H1 (cell line): ENCODE results near the gene GAS7. TPM values are rescaled to one million over a fixed set of nuclear protein-coding genes. Genes with fewer than 3 reads are reported as not detected.

Source experiments
- BACH1 ChIP-seq: IDR thresholded peaks from 2 replicates; pipeline ENCODE4 v1.6.1; 2012; ENCODE audit warnings: low read length, improper control_type of control experiment
- CHD1 ChIP-seq: IDR thresholded peaks from 2 replicates; pipeline ENCODE4 v1.6.1; 2012; ENCODE audit warnings: low read depth, low read length, improper control_type of control experiment
- CHD2 ChIP-seq: IDR thresholded peaks from 2 replicates; pipeline ENCODE4 v1.6.1; 2012; ENCODE audit warnings: low read length, improper control_type of control experiment
- FOSL1 ChIP-seq: IDR thresholded peaks from 2 replicates; pipeline ENCODE4 v1.6.1; 2011; ENCODE audit warnings: mild to moderate bottlenecking, low read depth, low read length, moderate library complexity; ENCODE audit not compliant: insufficient read depth
- POLR2AphosphoS5 ChIP-seq: IDR thresholded peaks from 2 replicates; pipeline ENCODE4 v1.6.1; 2011; ENCODE audit warnings: low read depth, low read length
- RBBP5 ChIP-seq: IDR thresholded peaks from 2 replicates; pipeline ENCODE4 v1.7.1; 2012; ENCODE audit warnings: low read depth, mild to moderate bottlenecking, inconsistent platforms, low read length, moderate library complexity, borderline replicate concordance
- polyA plus RNA-seq, 7 experiments: library from polyadenylated mRNA; depleted of rRNA in 3 of 7; stranded (reverse) in 5 of 7; unstranded in 2 of 7; fragments of >200 nt in 5 of 7; fragments of 200-250 nt in 2 of 7; gene quantifications; 1 replicate in 5 of 7; 2 replicates in 1 of 7; 4 replicates in 1 of 7; pipeline versions ENCODE4 v1.2.1 to v1.2.3, GENCODE V29; 2011 to 2013; ENCODE audit warnings: missing spikeins in 2 of 7, mixed read lengths in 2 of 7
- total RNA-seq: library from RNA; stranded (reverse); fragmentation: NEBNext Ultra II Directional; extraction: Animal tissue kit (Norgen Biotek cat#: 25700); gene quantifications from 2 replicates; pipeline ENCODE4 v1.2.1, GENCODE V29; 2021
- TF ChIP-seq, protein P1 (sequence below): fragments of 300-600 bp; sonication (generic); IDR thresholded peaks from 2 replicates; pipeline ENCODE4 v1.7.1; 2012; ENCODE audit warnings: low read length, moderate library complexity, mild to moderate bottlenecking, inconsistent platforms; ENCODE audit not compliant: insufficient replicate concordance
- TF ChIP-seq, protein P2 (sequence below): IDR thresholded peaks from 2 replicates; pipeline ENCODE4 v1.6.1; 2012; ENCODE audit warnings: inconsistent platforms
- TF ChIP-seq, protein P3 (sequence below): IDR thresholded peaks from 2 replicates; pipeline ENCODE4 v1.6.1; 2012; ENCODE audit warnings: low read length, inconsistent platforms

GAS7 gene
- total and polyA plus RNA-seq, 2 of the 8 experiments (the other 6 are each of a cell fraction or from before 2014, with no cell fraction given) = 5.0 to 14.5 TPM

DNA sequence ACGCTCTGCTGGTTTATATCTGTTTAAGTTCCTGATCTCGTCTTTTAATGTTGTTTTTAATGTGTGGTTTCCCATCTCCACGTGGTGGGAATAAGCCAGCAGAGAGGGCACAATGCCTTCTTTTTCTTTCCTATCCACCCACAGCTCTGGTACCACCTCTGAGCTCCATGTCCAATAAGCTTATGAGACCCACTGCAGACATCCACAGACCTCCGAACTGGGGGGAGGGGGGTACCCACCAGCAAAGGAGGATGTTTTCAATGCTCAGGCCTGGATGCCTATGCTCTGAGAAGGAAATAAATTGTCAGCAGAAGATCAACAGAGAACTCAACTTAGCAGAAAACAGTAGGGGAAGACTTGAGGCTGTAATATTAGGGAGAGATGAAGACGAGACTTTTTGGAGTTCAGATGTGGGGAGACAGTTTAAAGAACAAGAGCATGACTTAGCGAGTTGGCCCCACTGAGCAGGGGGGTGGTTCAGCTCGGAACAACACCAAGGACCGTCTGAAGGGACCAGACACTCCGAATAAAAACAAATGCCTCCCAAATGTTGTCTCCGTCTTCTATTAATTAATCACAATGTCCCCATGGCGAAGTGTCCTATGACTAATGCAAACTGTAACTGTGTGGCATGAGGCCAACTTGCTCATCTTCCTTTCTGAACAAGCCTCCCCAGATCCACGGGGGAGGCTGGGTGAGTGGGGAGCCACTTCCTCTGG lies 62.7 kb downstream of the GAS7 start (continued):
- TF ChIP-seq, protein P1, sequence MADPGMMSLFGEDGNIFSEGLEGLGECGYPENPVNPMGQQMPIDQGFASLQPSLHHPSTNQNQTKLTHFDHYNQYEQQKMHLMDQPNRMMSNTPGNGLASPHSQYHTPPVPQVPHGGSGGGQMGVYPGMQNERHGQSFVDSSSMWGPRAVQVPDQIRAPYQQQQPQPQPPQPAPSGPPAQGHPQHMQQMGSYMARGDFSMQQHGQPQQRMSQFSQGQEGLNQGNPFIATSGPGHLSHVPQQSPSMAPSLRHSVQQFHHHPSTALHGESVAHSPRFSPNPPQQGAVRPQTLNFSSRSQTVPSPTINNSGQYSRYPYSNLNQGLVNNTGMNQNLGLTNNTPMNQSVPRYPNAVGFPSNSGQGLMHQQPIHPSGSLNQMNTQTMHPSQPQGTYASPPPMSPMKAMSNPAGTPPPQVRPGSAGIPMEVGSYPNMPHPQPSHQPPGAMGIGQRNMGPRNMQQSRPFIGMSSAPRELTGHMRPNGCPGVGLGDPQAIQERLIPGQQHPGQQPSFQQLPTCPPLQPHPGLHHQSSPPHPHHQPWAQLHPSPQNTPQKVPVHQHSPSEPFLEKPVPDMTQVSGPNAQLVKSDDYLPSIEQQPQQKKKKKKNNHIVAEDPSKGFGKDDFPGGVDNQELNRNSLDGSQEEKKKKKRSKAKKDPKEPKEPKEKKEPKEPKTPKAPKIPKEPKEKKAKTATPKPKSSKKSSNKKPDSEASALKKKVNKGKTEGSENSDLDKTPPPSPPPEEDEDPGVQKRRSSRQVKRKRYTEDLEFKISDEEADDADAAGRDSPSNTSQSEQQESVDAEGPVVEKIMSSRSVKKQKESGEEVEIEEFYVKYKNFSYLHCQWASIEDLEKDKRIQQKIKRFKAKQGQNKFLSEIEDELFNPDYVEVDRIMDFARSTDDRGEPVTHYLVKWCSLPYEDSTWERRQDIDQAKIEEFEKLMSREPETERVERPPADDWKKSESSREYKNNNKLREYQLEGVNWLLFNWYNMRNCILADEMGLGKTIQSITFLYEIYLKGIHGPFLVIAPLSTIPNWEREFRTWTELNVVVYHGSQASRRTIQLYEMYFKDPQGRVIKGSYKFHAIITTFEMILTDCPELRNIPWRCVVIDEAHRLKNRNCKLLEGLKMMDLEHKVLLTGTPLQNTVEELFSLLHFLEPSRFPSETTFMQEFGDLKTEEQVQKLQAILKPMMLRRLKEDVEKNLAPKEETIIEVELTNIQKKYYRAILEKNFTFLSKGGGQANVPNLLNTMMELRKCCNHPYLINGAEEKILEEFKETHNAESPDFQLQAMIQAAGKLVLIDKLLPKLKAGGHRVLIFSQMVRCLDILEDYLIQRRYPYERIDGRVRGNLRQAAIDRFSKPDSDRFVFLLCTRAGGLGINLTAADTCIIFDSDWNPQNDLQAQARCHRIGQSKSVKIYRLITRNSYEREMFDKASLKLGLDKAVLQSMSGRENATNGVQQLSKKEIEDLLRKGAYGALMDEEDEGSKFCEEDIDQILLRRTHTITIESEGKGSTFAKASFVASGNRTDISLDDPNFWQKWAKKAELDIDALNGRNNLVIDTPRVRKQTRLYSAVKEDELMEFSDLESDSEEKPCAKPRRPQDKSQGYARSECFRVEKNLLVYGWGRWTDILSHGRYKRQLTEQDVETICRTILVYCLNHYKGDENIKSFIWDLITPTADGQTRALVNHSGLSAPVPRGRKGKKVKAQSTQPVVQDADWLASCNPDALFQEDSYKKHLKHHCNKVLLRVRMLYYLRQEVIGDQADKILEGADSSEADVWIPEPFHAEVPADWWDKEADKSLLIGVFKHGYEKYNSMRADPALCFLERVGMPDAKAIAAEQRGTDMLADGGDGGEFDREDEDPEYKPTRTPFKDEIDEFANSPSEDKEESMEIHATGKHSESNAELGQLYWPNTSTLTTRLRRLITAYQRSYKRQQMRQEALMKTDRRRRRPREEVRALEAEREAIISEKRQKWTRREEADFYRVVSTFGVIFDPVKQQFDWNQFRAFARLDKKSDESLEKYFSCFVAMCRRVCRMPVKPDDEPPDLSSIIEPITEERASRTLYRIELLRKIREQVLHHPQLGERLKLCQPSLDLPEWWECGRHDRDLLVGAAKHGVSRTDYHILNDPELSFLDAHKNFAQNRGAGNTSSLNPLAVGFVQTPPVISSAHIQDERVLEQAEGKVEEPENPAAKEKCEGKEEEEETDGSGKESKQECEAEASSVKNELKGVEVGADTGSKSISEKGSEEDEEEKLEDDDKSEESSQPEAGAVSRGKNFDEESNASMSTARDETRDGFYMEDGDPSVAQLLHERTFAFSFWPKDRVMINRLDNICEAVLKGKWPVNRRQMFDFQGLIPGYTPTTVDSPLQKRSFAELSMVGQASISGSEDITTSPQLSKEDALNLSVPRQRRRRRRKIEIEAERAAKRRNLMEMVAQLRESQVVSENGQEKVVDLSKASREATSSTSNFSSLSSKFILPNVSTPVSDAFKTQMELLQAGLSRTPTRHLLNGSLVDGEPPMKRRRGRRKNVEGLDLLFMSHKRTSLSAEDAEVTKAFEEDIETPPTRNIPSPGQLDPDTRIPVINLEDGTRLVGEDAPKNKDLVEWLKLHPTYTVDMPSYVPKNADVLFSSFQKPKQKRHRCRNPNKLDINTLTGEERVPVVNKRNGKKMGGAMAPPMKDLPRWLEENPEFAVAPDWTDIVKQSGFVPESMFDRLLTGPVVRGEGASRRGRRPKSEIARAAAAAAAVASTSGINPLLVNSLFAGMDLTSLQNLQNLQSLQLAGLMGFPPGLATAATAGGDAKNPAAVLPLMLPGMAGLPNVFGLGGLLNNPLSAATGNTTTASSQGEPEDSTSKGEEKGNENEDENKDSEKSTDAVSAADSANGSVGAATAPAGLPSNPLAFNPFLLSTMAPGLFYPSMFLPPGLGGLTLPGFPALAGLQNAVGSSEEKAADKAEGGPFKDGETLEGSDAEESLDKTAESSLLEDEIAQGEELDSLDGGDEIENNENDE = no peak
- TF ChIP-seq CHD1 (no peak), CHD2 (no peak), RBBP5 (no peak), POLR2AphosphoS5 (no peak), FOSL1 (no peak), BACH1 (no peak)
- TF ChIP-seq, protein P2, sequence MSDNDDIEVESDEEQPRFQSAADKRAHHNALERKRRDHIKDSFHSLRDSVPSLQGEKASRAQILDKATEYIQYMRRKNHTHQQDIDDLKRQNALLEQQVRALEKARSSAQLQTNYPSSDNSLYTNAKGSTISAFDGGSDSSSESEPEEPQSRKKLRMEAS = no peak
- TF ChIP-seq, protein P3, sequence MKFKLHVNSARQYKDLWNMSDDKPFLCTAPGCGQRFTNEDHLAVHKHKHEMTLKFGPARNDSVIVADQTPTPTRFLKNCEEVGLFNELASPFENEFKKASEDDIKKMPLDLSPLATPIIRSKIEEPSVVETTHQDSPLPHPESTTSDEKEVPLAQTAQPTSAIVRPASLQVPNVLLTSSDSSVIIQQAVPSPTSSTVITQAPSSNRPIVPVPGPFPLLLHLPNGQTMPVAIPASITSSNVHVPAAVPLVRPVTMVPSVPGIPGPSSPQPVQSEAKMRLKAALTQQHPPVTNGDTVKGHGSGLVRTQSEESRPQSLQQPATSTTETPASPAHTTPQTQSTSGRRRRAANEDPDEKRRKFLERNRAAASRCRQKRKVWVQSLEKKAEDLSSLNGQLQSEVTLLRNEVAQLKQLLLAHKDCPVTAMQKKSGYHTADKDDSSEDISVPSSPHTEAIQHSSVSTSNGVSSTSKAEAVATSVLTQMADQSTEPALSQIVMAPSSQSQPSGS = no peak
